IPS-15b (cell line): ENCODE data around the gene ANKS1A.
"Not testable (repeated sequence)": the region's sequence is repeated elsewhere in the genome, so short reads cannot be mapped to it uniquely, and the experiment has no call there.

Experiments used
- H3K27me3 ChIP-seq: one replicate; pipeline ENCODE4 v1.6.1; 2013; ENCODE audit warnings: low read length; ENCODE audit not compliant: control insufficient read depth, insufficient read depth
- H3K36me3 ChIP-seq: one replicate; pipeline ENCODE4 v1.6.1; 2013; ENCODE audit warnings: low read length; ENCODE audit not compliant: control insufficient read depth, insufficient read depth
- H3K4me1 ChIP-seq: one replicate; pipeline ENCODE4 v1.6.1; 2013; ENCODE audit warnings: mild to moderate bottlenecking, low read length; ENCODE audit not compliant: control insufficient read depth, insufficient read depth
- H3K4me3 ChIP-seq: one replicate; pipeline ENCODE4 v1.5.1; 2013; ENCODE audit warnings: low read depth, low read length
- H3K9ac ChIP-seq: one replicate; pipeline ENCODE4 v1.6.1; 2013; ENCODE audit warnings: low read depth, mild to moderate bottlenecking, low read length
- H3K9me3 ChIP-seq: one replicate; pipeline ENCODE4 v1.6.1; 2013; ENCODE audit warnings: mild to moderate bottlenecking, low read length; ENCODE audit not compliant: control insufficient read depth, insufficient read depth

ANKS1A gene

DNA sequence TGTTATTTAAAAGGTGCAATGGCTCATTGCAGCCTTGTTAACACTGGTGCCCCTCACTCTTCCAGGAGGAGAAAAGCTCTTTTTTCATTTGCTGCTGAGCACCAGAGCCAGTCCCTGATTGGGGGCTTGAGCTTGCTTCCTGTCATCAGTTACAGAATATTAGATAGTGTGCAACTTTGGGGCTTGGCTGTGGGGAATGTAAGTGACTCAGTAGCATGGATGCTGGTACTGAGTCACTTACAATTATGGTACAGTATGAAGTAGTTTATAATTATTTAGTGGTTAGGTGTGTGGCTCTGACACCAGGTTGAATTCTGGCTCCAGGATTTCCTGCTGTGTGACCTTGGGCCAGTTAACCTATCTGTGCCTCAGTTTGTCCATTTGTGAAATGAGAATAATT is 37.6 kb downstream of the ANKS1A start:
- no peak overlapping the region for H3K4me3 ChIP-seq
- H3K36me3 ChIP-seq, result no peaks in the 10 kb centered on the region
- peaks cover 19% of the 10 kb centered on the region for H3K4me1 ChIP-seq
- H3K9ac ChIP-seq, result no peak overlapping the region
- H3K27me3 ChIP-seq, result peaks cover 12% of the 10 kb centered on the region
- H3K9me3 ChIP-seq, result no peaks in the 10 kb centered on the region

DNA sequence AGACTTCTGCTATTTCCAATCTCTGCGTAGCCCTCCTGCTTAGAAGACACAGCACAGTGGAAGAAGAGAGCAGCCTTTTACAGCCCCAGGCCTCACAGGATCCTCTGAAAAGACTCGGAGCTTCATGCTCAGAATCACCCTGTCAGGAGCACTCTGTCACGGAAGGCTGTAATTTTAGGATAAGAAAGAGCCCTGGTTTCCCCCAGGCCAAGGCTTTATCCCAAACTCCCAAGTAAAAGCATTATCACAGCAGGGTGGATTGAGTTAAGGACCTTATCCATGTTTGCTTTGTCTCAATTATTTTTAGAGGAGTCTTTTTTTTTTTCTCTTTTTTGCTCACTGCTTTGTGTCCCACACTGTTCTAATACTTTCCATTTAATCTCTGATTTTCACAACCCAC is 39.2 kb downstream of the ANKS1A start:
- Histone ChIP-seq H3K36me3 (no peaks in the 10 kb centered on the region), H3K4me1 (peaks cover 19% of the 10 kb centered on the region), H3K27me3 (peaks cover 12% of the 10 kb centered on the region), H3K9me3 (no peaks in the 10 kb centered on the region), H3K9ac (no peak overlapping the region), H3K4me3 (no peak overlapping the region)

DNA sequence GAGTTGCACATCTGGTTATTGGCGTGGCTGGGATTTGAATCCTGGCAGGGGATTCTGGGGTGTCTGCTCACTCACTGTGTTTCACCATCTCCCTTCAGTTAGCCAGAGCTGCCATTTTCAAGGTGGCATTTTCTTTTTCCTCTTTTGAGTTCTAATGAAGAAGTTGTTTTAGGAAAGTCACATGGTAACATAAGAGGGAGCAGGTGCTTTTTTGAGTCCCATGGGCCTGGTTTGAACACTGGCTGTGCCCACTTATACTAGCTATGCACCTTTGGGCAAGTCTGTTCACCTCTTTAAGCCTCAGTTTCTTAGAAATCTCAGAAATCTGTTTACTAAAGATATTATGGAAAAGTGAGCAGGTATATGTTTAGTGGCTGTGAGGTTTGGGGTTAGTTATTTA is 39.6 kb downstream of the ANKS1A start:
- Histone ChIP-seq H3K4me1 (peaks cover 19% of the 10 kb centered on the region), H3K9me3 (no peaks in the 10 kb centered on the region), H3K9ac (no peak overlapping the region), H3K27me3 (peaks cover 12% of the 10 kb centered on the region), H3K36me3 (no peaks in the 10 kb centered on the region), H3K4me3 (no peak overlapping the region)

DNA sequence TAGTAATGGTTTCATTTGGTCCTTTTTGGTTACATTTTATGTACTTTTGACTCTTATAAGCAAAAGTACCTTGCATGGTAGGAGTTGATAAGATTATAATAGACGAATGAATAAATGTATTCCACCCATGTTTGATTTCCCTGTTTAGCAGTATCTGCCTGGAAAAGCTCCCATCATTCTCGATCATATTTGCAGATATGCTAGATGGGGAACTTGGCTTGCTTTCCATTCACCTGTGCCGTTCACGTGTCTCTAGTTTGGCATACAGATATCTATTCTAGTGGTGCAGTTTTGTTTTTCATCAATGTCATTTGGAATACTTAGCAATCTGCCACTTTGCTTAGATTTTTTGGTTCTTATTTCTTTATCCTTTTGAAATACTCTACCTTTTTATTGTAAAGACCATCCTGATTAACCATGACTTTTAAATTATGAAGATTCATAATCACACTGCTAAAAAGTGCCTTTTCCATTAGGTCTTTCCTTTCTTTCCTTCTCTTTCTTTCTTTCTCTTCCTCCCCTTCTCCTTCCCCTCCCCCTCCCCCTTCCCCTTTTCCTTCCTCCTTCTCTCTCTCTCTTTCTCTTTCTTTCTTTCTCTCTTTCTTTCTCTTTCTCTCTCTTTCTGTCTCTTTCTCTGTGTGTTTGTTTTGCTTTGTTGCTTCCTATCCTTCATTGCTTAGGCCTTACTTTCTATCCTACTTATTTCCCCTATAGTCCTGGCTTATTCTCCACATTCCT is 40.4 kb downstream of the ANKS1A start:
- Histone ChIP-seq H3K27me3 (peaks cover 12% of the 10 kb centered on the region), H3K9ac (no peak overlapping the region), H3K9me3 (no peaks in the 10 kb centered on the region), H3K4me3 (no peak overlapping the region), H3K4me1 (peaks cover 19% of the 10 kb centered on the region), H3K36me3 (no peaks in the 10 kb centered on the region)

DNA sequence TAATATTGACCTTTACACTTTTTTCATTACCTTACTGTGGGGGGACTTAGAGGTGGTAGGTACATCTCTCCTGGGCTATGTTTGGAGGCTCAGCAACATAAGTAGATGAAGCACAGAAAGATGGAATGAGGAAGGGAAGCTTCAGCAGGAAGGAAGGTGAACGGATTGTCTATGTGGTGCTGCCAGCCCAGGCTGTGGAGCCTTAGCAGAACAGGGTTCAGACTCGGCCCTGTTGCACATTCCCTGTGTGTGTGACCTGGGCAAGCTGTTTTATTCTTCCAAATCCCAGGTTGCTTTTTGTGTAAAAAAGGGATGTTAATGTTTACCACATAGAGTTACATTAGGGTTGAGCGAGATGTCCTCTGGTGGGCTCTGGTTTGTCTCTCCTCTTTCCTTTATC is 41.2 kb downstream of the ANKS1A start:
- Histone ChIP-seq H3K4me3 (no peak overlapping the region), H3K9me3 (no peaks in the 10 kb centered on the region), H3K27me3 (peaks cover 12% of the 10 kb centered on the region), H3K36me3 (no peaks in the 10 kb centered on the region), H3K4me1 (peaks cover 19% of the 10 kb centered on the region), H3K9ac (no peak overlapping the region)

DNA sequence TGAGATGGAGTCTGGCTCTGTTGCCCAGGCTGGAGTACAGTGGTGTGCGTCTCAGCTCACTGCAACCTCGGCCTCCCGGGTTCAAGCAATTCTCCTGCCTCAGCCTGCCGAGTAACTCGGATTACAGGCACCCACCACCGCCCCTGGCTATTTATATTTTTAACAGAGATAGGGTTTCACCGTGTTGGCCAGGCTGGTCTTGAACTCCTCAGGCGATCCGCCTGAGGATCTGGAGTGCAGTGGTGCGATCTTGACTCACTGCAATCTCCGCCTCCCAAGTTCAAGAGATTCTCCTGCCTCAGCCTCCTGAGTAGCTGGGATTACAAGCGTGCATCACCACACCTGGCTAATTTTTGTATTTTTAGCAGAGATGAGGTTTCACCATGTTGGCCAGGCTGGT is 43.1 kb downstream of the ANKS1A start:
- H3K36me3 ChIP-seq, H3K9ac ChIP-seq: not testable (repeated sequence)

DNA sequence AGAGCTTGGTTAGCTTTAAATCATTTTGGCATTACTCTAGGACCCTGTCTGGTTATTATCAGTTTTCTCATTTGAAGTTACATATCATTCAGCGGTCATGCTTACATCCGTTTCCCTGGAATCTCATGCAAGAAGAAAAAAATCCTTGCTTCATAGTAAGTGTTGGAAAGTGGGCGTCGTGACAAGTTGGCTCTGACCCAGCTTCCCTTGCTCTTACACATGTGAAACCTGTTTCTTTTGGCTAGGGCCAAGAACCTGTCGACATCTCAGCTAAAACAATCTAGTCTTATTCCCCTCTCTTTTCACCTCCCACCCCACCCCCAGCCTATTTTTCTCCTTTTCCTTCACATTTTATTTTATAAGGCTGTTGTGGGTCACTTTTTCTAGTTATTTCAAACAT is 45.5 kb downstream of the ANKS1A start:
- Histone ChIP-seq H3K4me1 (no peaks in the 10 kb centered on the region), H3K9me3 (no peaks in the 10 kb centered on the region), H3K4me3 (no peak overlapping the region), H3K36me3 (no peaks in the 10 kb centered on the region), H3K9ac (no peak overlapping the region), H3K27me3 (no peaks in the 10 kb centered on the region)

More for the DNA sequence above, 43.1 kb downstream of the ANKS1A start:
- not testable (repeated sequence) for H3K4me3 ChIP-seq, H3K9me3 ChIP-seq, H3K4me1 ChIP-seq, H3K27me3 ChIP-seq

DNA sequence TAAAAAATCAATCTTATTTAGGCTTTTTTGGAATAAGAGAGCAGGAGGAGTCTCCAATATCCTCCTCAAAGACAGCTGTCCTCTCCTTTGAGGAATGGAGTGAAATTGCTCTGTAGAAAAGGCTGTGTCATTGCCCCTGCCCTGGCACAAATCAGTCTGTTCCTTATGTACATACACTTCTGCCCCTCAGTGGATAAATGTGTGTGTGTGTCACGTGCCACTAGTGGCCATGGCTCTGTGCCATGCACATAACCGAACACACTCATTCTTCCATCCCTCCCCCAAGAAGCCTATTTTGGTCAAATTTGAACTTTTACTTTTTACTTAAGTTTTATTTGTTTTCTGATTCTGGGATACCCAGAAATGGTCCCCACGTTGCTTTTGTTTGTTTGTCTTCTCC is 49.2 kb downstream of the ANKS1A start:
- Histone ChIP-seq H3K4me1 (no peaks in the 10 kb centered on the region), H3K4me3 (no peak overlapping the region), H3K9me3 (no peaks in the 10 kb centered on the region), H3K27me3 (no peaks in the 10 kb centered on the region), H3K36me3 (peaks cover 3% of the 10 kb centered on the region), H3K9ac (no peak overlapping the region)

DNA sequence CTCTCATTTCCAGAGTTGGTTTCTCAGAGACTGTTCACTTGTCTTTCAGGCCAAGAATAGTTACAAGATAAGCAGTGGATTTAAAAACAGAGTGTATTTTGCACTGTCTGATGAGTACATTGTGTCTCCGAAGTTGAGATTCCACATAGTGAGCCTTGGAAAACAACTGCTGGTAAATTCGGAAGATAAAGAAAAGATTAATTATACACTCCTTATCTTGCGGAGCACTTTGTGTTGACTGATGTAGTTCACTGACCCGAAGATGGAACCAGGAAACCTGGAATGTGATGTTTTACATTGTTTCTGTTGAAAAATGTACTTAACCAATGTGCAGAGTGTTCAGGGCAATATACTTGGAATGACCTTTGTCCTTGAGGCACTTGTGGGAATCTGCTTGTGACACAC is 51.0 kb downstream of the ANKS1A start:
- Histone ChIP-seq H3K4me3 (no peak overlapping the region), H3K4me1 (no peaks in the 10 kb centered on the region), H3K36me3 (peaks cover 3% of the 10 kb centered on the region), H3K9ac (no peak overlapping the region), H3K27me3 (no peaks in the 10 kb centered on the region), H3K9me3 (no peaks in the 10 kb centered on the region)

DNA sequence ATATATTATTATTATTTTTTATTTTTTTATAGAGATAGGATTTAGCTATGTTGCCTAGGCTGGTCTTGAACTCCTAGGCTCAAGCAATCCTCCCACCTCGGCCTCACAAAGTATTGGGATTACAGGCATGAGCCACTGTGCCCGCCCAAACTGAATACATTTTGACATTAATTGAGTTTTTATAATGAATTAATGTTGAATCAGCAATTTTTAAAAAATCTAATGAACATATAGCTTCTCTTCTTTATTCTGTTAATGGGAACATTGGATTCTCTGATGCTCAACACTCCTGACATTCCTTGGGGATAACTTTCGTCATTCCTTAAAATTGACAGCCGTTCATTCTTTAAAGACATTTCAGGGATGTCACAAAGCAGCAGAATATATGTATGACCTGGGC is 52.4 kb downstream of the ANKS1A start:
- H3K4me3 ChIP-seq, result no peak overlapping the region
- no peaks in the 10 kb centered on the region for H3K27me3 ChIP-seq
- H3K36me3 ChIP-seq, result peaks cover 3% of the 10 kb centered on the region
- H3K9ac ChIP-seq, result no peak overlapping the region
- no peaks in the 10 kb centered on the region for H3K9me3 ChIP-seq
- no peaks in the 10 kb centered on the region for H3K4me1 ChIP-seq

DNA sequence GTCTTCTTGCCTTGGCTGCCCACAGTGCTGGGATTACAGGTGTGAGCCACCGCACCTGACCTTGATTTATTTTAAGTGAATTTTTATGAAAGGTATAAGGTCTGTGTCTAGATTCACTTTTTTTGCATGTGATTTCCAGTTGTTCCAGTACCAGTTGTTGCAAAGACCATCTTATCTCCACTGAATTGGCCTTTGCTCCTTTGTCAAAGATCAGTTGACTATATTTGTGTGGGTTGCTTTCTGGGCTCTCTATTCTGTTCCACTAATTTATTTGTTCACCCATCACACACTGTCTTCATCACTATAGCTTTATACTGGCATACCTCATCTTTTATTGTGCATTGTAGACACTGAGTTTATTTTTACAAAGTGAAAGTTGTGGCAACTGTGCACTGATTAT is 56.3 kb downstream of the ANKS1A start:
- H3K4me1 ChIP-seq, result no peaks in the 10 kb centered on the region
- H3K9ac ChIP-seq, result no peak overlapping the region
- H3K4me3 ChIP-seq, result no peak overlapping the region
- H3K27me3 ChIP-seq, result no peaks in the 10 kb centered on the region
- peaks cover 3% of the 10 kb centered on the region for H3K36me3 ChIP-seq
- H3K9me3 ChIP-seq, result no peaks in the 10 kb centered on the region

DNA sequence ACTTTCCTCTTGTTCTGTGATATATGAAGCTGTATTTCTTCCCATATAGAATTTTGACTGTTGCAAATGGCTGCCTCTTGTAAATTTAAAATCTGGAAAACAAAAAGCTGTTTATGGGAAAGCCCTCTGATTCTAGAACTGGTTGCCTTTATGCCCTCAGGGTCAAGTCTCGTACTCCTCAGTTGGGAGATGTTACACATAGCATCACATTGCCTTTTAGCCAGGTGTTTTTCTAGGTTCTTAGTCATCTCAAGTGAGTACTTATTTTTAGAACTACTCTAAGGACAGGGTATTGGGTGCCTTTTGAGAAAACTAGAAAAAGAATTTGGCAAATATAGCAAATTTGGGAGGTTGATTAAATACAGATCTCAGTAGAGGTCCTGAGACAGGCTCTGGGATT is 58.5 kb downstream of the ANKS1A start:
- Histone ChIP-seq H3K36me3 (no peaks in the 10 kb centered on the region), H3K9me3 (no peaks in the 10 kb centered on the region), H3K27me3 (no peaks in the 10 kb centered on the region), H3K4me1 (no peaks in the 10 kb centered on the region), H3K4me3 (no peak overlapping the region), H3K9ac (no peak overlapping the region)
